HG02623 (cell line): Measurements from ENCODE around the gene PTDSS2.

Experiments used
- ATAC-seq: cut with Tn5 transposase; IDR thresholded peaks from one replicate; pipeline ENCODE4 v1.9.1; 2021; ENCODE audit warnings: moderate library complexity; ENCODE audit not compliant: unreplicated experiment

PTDSS2 gene

GRCh38 chr11:528815-529727, 79.0 kb downstream of the PTDSS2 start:
- ATAC-seq = no peak

- ATAC-seq = no peak
Measured at GRCh38 chr11:529728-530411, 79.8 kb downstream of the PTDSS2 start.

DNA sequence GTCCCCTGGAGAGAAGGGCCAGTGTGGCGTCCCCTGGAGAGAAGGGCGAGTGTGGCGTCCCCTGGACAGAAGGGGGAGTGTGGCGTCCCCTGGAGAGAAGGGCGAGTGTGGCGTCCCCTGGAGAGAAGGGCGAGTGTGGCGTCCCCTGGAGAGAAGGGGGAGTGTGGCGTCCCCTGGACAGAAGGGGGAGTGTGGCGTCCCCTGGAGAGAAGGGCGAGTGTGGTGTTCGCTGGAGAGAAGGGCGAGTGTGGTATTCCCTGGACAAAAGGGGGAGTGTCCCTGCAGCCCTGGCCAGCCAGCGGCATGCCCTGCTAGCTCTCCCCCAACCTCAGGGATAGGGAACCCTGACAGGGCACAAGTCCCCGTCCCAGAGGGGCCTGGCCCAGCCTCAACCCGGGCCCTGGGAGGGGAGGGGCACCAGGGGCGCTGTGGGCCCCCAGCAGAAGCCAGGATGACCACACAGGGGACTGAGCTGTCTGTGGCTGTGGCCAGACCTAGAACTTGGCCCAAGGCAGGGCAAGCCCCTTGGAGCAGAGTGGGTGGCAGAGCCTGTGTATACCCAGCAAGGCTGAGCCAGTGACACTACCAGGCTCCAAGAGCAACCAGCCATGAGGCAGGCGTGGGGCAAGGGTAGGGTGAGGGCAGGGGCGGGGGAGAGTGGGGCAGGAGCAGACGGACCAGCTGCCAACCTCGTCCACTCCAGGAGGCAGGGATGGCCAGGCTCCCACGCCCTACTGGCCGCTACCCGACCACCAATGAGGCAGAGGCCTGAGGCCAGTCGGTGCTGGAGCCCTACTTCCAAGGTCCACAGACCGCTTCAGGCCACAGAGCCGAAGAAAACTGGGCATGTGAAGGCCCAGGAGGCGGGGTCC, 81.1 kb downstream of the PTDSS2 start:
- ATAC-seq = no peak

DNA sequence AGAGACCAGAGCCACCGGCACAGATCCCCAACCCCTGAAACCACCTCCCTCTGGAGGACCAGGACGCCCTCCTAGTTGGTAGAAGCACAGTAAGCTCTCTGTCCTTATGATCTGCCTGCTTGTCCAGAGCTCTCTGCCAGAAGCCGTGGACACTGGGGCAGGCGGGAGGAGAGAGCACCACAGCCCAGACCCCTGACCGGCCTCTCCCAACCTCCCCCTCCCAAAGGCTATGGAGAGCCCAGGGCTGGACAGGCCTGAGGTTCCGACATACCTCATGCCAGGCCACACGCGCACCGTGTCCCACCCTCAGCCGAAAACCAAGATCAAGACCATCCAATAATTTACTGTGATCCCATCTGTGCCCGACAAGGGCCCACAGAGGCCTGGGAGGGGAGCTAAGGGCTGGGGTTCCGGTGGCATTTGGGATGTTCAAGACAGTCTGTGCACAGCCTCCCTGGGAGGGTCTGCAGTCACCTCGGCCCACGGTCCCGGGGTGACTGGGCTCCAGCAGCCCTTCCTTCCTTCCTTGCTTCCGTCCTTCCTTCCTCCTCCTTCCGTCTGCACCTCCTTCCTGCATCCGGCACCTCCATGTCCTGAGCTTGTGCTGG, 81.9 kb downstream of the PTDSS2 start:
- ATAC-seq = no peak

GRCh38 chr11:532527-532985, 82.5 kb downstream of the PTDSS2 start:
- no peak for ATAC-seq

- no peak for ATAC-seq
Measured at GRCh38 chr11:532986-533585, 83.0 kb downstream of the PTDSS2 start.

DNA sequence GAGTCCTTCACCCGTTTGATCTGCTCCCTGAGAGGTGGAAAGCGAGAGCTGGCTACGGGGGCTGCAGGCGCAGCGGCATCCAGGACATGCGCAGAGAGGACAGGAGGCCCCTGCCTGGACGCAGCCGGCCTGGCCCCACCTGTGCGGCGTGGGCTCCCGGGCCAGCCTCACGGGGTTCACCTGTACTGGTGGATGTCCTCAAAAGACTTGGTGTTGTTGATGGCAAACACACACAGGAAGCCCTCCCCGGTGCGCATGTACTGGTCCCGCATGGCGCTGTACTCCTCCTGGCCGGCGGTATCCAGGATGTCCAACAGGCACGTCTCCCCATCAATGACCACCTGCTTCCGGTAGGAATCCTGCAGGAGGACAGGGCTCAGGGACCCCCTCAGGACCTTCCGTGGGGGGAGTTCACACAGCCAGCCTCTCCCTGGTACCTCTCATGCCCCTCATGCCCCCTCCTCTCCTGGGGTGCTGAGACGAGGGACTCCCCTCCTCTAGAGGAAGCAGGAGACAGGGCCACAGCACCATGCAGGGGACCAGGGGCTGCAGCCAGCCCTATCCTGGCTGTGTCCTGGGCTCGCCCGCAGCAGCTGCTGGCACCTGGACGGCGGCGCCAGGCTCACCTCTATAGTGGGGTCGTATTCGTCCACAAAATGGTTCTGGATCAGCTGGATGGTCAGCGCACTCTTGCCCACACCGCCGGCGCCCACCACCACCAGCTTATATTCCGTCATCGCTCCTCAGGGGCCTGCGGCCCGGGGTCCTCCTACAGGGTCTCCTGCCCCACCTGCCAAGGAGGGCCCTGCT, 83.7 kb downstream of the PTDSS2 start:
- ATAC-seq = no peak

DNA sequence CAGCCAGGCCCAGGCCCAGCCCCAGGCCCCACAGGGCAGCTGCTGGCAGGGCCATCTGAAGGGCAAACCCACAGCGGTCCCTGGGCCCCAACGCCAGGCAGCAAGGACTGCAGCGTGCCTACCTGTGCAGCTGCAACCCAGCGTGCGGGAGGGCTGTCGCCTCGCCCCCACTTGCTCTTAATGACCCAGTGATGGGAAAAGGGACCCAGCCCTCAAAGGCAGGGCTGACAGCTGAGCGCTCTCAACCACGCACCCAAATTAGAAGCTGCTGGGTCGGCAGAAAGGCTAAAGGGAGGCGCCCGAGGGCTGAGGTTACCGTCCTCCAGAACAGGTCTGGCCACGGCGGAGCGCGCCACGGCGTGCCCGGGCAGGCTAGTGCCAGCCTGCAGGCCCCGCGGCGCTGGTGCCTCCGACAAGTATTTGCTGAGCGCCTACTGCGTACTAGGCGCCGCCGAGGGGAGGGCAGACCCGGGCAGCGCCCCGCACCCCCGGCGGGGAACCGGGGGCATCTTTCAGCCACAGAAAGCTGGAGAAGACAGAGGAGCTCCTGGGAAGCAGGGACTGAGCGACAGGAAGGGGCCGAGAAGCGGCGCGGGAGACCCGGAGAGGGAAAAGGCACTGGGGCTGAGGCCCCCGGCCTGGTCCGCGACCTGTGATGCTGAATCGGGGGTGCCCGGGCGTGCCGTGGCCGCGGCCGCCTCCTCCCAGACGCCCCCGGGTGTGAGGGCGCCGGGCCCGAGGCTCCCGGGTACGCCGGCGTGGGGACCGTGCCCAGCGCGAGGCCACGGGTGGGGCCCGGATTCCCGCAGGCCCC, 84.5 kb downstream of the PTDSS2 start:
- no peak for ATAC-seq

GRCh38 chr11:535210-535518, 85.1 kb downstream of the PTDSS2 start:
- ATAC-seq = no peak

DNA sequence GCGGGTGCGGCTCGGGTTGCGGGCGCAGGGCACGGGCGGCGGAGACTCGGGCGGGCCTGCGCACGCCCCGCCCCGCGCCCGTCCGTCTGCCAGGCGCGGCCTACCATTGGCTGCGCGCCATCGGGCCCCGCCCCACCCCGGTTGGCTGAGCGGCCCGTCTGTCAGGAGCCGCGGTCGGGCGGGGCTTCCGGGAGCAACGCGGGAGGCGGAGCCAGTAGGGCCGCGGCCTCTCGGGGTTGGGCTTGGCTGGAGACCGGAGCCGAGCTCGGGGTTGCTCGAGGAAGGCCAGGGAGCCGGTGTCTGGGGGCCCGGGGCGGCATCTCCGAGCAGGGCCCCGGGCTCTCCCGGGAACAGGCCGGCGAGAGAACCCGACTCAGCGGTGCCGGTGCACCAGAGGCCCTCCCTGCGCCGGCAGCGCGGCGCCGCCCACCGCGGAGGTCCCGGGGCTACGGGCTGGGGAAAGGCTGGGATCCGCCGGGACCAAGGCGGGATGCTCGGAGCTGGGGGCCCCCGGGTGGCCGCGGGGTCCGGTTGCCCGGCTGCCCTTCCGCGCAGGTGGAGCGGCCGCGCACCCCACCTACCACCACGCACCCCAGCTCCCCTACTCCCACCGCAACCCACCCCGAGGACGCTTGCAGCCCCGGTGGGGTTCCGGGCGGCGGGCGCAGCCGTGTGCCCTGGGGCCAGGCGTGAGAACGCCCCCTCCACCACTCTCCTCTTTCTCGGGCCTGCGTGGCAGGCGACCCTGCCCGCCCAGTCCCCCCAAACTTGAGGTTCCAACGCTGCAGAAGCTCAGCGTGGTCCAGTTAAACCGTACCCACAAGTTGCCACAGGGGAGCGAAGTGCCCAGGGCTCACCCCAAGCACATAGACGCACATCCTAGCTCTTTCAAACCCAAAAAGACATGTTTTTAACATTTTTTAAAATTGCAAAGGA, 85.7 kb downstream of the PTDSS2 start, which contains the start of gene HRAS:
Gene HRAS (minus strand): TSS at position 58 of the 936 bp plus-strand sequence.
- peak; percentile 62 for ATAC-seq

GRCh38 chr11:536841-537621, 87.0 kb downstream of the PTDSS2 start, which contains the start of gene LRRC56:
TSS of gene LRRC56 (plus strand) at chr11:537527. CDS start at chr11:540685, 3,158 bp downstream.
- peak; percentile 41 for ATAC-seq

DNA sequence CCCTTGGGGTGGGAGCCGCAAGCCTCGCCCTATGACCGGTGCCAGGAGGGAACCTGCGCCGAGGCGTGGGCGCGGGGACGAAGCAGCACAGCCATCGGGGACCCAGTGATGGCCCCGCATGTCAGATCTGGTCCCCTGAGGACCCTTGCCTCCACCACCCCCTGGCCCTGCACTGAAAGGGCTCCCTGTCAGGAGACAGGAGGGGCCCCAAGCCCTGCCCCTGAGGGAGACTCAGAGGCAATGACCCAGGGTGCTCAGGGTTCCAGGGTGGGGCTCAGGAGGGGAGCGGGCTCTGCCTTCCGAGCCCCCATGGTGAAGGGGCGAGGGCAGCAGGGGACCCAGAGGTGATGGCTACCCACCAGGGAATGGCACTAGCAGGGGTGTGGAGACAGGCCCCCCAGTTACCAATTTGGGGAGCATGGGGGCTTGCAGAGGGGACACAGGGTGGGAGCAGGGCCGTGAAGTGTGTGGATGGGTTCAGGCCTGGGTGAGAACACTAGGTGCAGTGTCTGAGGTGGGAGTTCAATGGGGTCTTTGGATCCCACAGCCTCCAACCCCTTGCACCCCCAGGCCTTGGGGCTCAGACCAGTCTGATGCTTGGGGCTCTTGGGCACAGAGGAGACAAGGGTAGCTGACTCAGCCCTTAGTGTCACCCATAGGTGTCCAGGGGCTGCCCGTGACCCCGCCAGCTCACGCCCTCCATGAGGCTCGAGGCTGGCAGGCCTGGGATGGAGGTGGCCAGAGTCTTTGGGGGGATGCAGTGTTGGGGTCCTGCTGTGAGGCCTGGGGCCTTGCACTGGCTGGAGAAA, 87.7 kb downstream of the PTDSS2 start:
- no peak for ATAC-seq

DNA sequence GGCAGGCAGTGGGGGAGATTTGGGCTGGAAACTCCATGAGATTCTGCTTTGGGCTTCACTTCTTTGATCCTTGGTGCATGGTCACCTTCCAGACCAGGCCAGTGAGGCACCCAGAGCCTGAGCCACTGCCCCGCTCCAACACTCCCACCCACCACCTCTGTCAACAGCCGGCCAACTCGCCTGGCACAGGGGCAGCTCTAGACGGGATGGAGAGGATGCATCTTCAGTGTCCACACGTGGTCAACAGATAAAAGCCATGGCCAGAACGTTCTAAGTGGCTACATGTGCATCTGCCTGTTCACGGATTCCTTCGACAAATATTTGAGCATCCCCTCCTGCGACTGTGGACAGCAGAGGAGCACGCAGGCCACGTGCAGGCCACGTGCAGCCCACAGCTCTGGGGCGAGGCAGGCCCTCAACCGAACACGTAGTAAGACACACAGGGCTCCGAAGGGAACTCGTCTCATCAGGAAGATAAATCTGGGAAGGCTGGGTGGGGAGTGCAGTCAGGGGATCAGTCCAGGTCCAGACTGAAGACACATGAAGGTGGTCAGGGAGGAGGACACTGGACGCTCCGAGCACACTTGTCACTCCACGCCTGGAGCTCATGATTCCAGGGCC, 88.5 kb downstream of the PTDSS2 start:
- no peak for ATAC-seq

DNA sequence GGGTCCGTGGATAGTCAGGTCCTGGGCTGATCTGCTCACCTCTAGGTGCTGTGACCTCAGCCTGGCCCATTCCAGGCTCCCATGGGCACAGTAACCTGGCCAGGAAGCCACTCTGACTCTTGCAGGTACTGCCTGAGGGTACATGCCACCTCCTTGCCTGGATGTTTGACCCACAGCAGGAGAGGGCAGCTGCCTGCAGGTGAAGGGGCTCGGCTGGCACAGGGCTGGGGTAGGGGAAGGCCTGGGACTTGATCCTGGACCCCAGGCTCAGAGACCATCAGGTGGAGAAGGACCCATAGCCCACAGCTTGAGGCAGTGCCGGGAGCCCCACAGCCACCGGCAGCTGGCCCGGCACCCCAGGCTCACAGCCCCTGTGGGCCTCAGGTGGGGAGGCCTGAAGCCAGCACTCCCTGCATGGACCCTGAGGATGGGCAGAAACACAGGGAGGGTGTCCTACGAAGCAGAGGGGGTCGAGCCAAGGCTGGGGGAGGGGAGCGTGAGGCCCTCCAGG, 89.9 kb downstream of the PTDSS2 start:
- ATAC-seq = no peak
